CD14-positive monocyte (primary cell): Measurements from ENCODE around the gene GPR15LG. TPM values are rescaled to one million over a fixed set of nuclear protein-coding genes. Genes with fewer than 3 reads are reported as not detected.

Experiments
- DNase-seq, 3 donors: peaks; one replicate each; pipeline ENCODE4 v3.0.0-alpha.2; 2011 to 2022
- H2AFZ ChIP-seq: 2 replicates; pipeline ENCODE4 v1.6.0; 2012; ENCODE audit warnings: mild to moderate bottlenecking, low read depth, low read length, inconsistent platforms; ENCODE audit not compliant: insufficient read depth, poor library complexity, severe bottlenecking
- H3K27ac ChIP-seq, 2 donors: 1 replicate in 1 of 2; 2 replicates in 1 of 2; pipeline ENCODE4 v1.5.1; 2012 to 2013; ENCODE audit warnings: low read length in 2 of 2, control low read depth in 1 of 2, inconsistent platforms in 1 of 2, low read depth in 1 of 2, mild to moderate bottlenecking in 1 of 2
- H3K27me3 ChIP-seq, 2 donors: one replicate each; pipeline versions ENCODE4 v1.6.0 to v1.6.1; 2011 to 2013; ENCODE audit warnings: low read length in 2 of 2; ENCODE audit not compliant: control insufficient read depth in 2 of 2, insufficient read depth in 2 of 2
- H3K36me3 ChIP-seq, 2 donors: replicated peaks in 1 of 2; 1 replicate in 1 of 2; 2 replicates in 1 of 2; pipeline versions ENCODE4 v1.5.1 to v1.6.1; 2012 to 2013; ENCODE audit warnings: low read length in 2 of 2, control low read depth in 1 of 2, inconsistent platforms in 1 of 2, mild to moderate bottlenecking in 1 of 2; ENCODE audit not compliant: insufficient read depth in 2 of 2, control insufficient read depth in 1 of 2
- H3K4me1 ChIP-seq, 2 donors: 1 replicate in 1 of 2; 2 replicates in 1 of 2; pipeline versions ENCODE4 v1.5.1 to v1.6.1; 2012 to 2013; ENCODE audit warnings: low read length in 2 of 2, control low read depth in 1 of 2, inconsistent platforms in 1 of 2, mild to moderate bottlenecking in 1 of 2, moderate library complexity in 1 of 2; ENCODE audit not compliant: insufficient read depth in 2 of 2, control insufficient read depth in 1 of 2
- H3K4me2 ChIP-seq: replicated peaks from 2 replicates; pipeline ENCODE3; 2012; ENCODE audit warnings: low read length, moderate library complexity, mild to moderate bottlenecking; ENCODE audit not compliant: poor library complexity, severe bottlenecking; ENCODE audit errors: extremely low read depth
- H3K4me3 ChIP-seq, 3 experiments: fragments of 200-600 bp in 1 of 3; sonication (generic) in 1 of 3; replicated peaks in 1 of 3; 1 replicate in 2 of 3; 2 replicates in 1 of 3; pipeline ENCODE4 v1.5.1; 2011 to 2013; ENCODE audit warnings: low read length in 3 of 3, mild to moderate bottlenecking in 3 of 3, control low read depth in 2 of 3, low read depth in 2 of 3, inconsistent platforms in 1 of 3, moderate library complexity in 1 of 3
- H3K79me2 ChIP-seq: 2 replicates; pipeline ENCODE4 v1.6.0; 2012; ENCODE audit warnings: mild to moderate bottlenecking, control low read depth, inconsistent platforms, low read length, moderate library complexity; ENCODE audit not compliant: insufficient read depth
- H3K9ac ChIP-seq: 2 replicates; pipeline ENCODE4 v1.6.0; 2017; ENCODE audit warnings: low read length, mild to moderate bottlenecking; ENCODE audit not compliant: insufficient read depth, poor library complexity, severe bottlenecking
- H3K9me3 ChIP-seq, 2 donors: replicated peaks in 1 of 2; 1 replicate in 1 of 2; 2 replicates in 1 of 2; pipeline versions ENCODE4 v1.5.1 to v1.6.1; 2012 to 2013; ENCODE audit warnings: low read length in 2 of 2, control low read depth in 1 of 2; ENCODE audit not compliant: control insufficient read depth in 1 of 2, insufficient read depth in 1 of 2
- H4K20me1 ChIP-seq: 2 replicates; pipeline ENCODE4 v1.6.0; 2012; ENCODE audit warnings: mild to moderate bottlenecking, low read length, control low read depth, moderate library complexity; ENCODE audit not compliant: insufficient read depth
- H3K27ac Mint-ChIP-seq, 7 donors: one replicate each; pipeline ENCODE4 v1.8.0; 2020; ENCODE audit warnings: mild to moderate bottlenecking in 7 of 7, mixed read lengths in 7 of 7, moderate library complexity in 6 of 7, inconsistent platforms in 2 of 7
- H3K27me3 Mint-ChIP-seq, 3 donors: one replicate each; pipeline ENCODE4 v1.8.0; 2021 to 2022; ENCODE audit warnings: low read depth in 3 of 3, mild to moderate bottlenecking in 3 of 3, mixed read lengths in 3 of 3, moderate library complexity in 3 of 3, inconsistent platforms in 1 of 3
- H3K36me3 Mint-ChIP-seq, 2 donors: one replicate each; pipeline ENCODE4 v1.8.0; 2020; ENCODE audit warnings: mixed read lengths in 2 of 2, inconsistent platforms in 1 of 2, mild to moderate bottlenecking in 1 of 2
- H3K4me1 Mint-ChIP-seq: one replicate; pipeline ENCODE4 v1.8.0; 2020; ENCODE audit warnings: mild to moderate bottlenecking, mixed read lengths
- H3K4me3 Mint-ChIP-seq, 2 donors: one replicate each; pipeline ENCODE4 v1.8.0; 2020; ENCODE audit warnings: mild to moderate bottlenecking in 2 of 2, mixed read lengths in 2 of 2, moderate library complexity in 1 of 2
- H3K9me3 Mint-ChIP-seq, 7 donors: one replicate each; pipeline ENCODE4 v1.8.0; 2020 to 2022; ENCODE audit warnings: mixed read lengths in 7 of 7, mild to moderate bottlenecking in 6 of 7, moderate library complexity in 6 of 7, inconsistent platforms in 2 of 7
- CTCF ChIP-seq: fragments of 200-600 bp; IDR thresholded peaks from one replicate; pipeline ENCODE4 v1.8.0; 2022; ENCODE audit warnings: antibody characterized with exemption, mild to moderate bottlenecking
- whole genome bisulfite sequencing: methylation state at CpG from one replicate; pipeline ENCODE4 v1.1.5; 2013; ENCODE audit warnings: missing lambda C conversion rate; ENCODE audit not compliant: insufficient coverage; 5-methylcytosine and 5-hydroxymethylcytosine counted together
- intact Hi-C, 2 donors: fragments of 100-400 bp; cut with micrococcal nuclease; formaldehyde crosslinking; loops; one replicate each; pipeline versions ENCODE4 v1.15.0 to v1.15.1; 2023
- polyA plus RNA-seq, 3 donors: library from polyadenylated mRNA; depleted of rRNA in 1 of 3; unstranded in 2 of 3; stranded (reverse) in 1 of 3; fragments of 300-500 nt in 2 of 3; fragments of >200 nt in 1 of 3; fragmentation: Illumina TruSeq in 2 of 3; gene quantifications; 1 replicate in 2 of 3; 2 replicates in 1 of 3; pipeline ENCODE4 v1.2.3, GENCODE V29; 2012 to 2021

GPR15LG gene
- polyA plus RNA-seq, 3 donors, result not detected

- intact Hi-C loops, result no loop called here
- no peak overlapping the region for H3K27ac ChIP-seq
- no peaks in the 10 kb centered on the region for H4K20me1 ChIP-seq
- no peak overlapping the region for H2AFZ ChIP-seq
- Mint-ChIP-seq H3K27me3 (peaks cover 3 to 7% (median 6%) of the 10 kb centered on the region in 3 donors), H3K36me3 (no peaks in the 10 kb centered on the region), H3K4me3 (no peak overlapping the region), H3K27ac (no peak overlapping the region), H3K4me1 (no peaks in the 10 kb centered on the region), H3K9me3 (peaks cover 0 to 7% (median 0%) of the 10 kb centered on the region in 7 donors)
- no peaks in the 10 kb centered on the region for H3K4me1 ChIP-seq
- no peak for TF ChIP-seq CTCF
- no peaks in the 10 kb centered on the region for H3K79me2 ChIP-seq
- H3K9ac ChIP-seq, result no peak overlapping the region
- H3K9me3 ChIP-seq, result no peaks in the 10 kb centered on the region
- no peak overlapping the region for H3K4me2 ChIP-seq
- no peaks in the 10 kb centered on the region for H3K36me3 ChIP-seq
- 44% methylated on average over 2 of the region's 4 CpGs for WGBS
- H3K27me3 ChIP-seq, result no peaks in the 10 kb centered on the region
- no peak overlapping the region for H3K4me3 ChIP-seq
- DNase-seq, result no peak
Measured at GRCh38 chr10:84227810-84228209, 54.2 kb downstream of the GPR15LG start.

- H3K9ac ChIP-seq, result no peak overlapping the region
- Mint-ChIP-seq H3K36me3 (no peaks in the 10 kb centered on the region), H3K27ac (no peak overlapping the region), H3K9me3 (peaks cover 0 to 7% (median 0%) of the 10 kb centered on the region in 7 donors), H3K4me1 (no peaks in the 10 kb centered on the region), H3K4me3 (no peak overlapping the region), H3K27me3 (peaks cover 2 to 7% (median 5%) of the 10 kb centered on the region in 3 donors)
- H3K4me2 ChIP-seq, result no peak overlapping the region
- 100% methylated on average over 1 of the region's 1 CpG for WGBS
- no peaks in the 10 kb centered on the region for H3K79me2 ChIP-seq
- H3K4me3 ChIP-seq, result no peak overlapping the region
- H3K36me3 ChIP-seq, result no peaks in the 10 kb centered on the region
- no peak for DNase-seq
- H2AFZ ChIP-seq, result no peak overlapping the region
- H3K27ac ChIP-seq, result no peak overlapping the region
- no peaks in the 10 kb centered on the region for H3K4me1 ChIP-seq
- intact Hi-C loops, result no loop called here
- no peaks in the 10 kb centered on the region for H3K27me3 ChIP-seq
- TF ChIP-seq CTCF, result no peak
- no peaks in the 10 kb centered on the region for H3K9me3 ChIP-seq
- no peaks in the 10 kb centered on the region for H4K20me1 ChIP-seq
Measured at GRCh38 chr10:84230359-84230758, 56.8 kb downstream of the GPR15LG start.
